Cerebellar nuclear complex (tissue), 1 donor: Measurements from ENCODE around the gene PLPPR1.

Experiments
- DNase-seq, 2 experiments: peaks; one replicate each; lab custom pipeline; 2025; lab: John Stamatoyannopoulos, UW

Gene PLPPR1

GRCh38 chr9:101047848-101048397 lies 19.4 kb downstream of the PLPPR1 start:
- no peak for DNase-seq

- no peak for DNase-seq
Measured at GRCh38 chr9:101050650-101051049, 22.1 kb downstream of the PLPPR1 start.

- no peak for DNase-seq
Measured at GRCh38 chr9:101054657-101055056, 26.1 kb downstream of the PLPPR1 start.

- no peak for DNase-seq
Measured at GRCh38 chr9:101055516-101055915, 27.0 kb downstream of the PLPPR1 start.

GRCh38 chr9:101062686-101063085 lies 34.2 kb downstream of the PLPPR1 start:
- DNase-seq = no peak

- no peak for DNase-seq
Measured at GRCh38 chr9:101063192-101063591, 34.7 kb downstream of the PLPPR1 start.

GRCh38 chr9:101064206-101064605 lies 35.7 kb downstream of the PLPPR1 start:
- DNase-seq = no peak

GRCh38 chr9:101065930-101066329 lies 37.4 kb downstream of the PLPPR1 start:
- DNase-seq = no peak

- DNase-seq = no peak
Measured at GRCh38 chr9:101068696-101069095, 40.2 kb downstream of the PLPPR1 start.

- DNase-seq = no peak
Measured at GRCh38 chr9:101072259-101072658, 43.7 kb downstream of the PLPPR1 start.

- no peak for DNase-seq
Measured at GRCh38 chr9:101073122-101073521, 44.6 kb downstream of the PLPPR1 start.

- DNase-seq = no peak
Measured at GRCh38 chr9:101081641-101082040, 53.1 kb downstream of the PLPPR1 start.

GRCh38 chr9:101083448-101084202 lies 55.1 kb downstream of the PLPPR1 start:
- no peak for DNase-seq

- no peak for DNase-seq
Measured at GRCh38 chr9:101087426-101087825, 58.9 kb downstream of the PLPPR1 start.

GRCh38 chr9:101092922-101093321 lies 64.4 kb downstream of the PLPPR1 start:
- DNase-seq = no peak

- no peak for DNase-seq
Measured at GRCh38 chr9:101093620-101094019, 65.1 kb downstream of the PLPPR1 start.

- no peak for DNase-seq
Measured at GRCh38 chr9:101094686-101095085, 66.2 kb downstream of the PLPPR1 start.

GRCh38 chr9:101097210-101097609 lies 68.7 kb downstream of the PLPPR1 start:
- DNase-seq = no peak

- no peak for DNase-seq
Measured at GRCh38 chr9:101098392-101098791, 69.9 kb downstream of the PLPPR1 start.

GRCh38 chr9:101114317-101114716 lies 85.8 kb downstream of the PLPPR1 start:
- no peak for DNase-seq

- no peak for DNase-seq
Measured at GRCh38 chr9:101115102-101115501, 86.6 kb downstream of the PLPPR1 start.

- no peak for DNase-seq
Measured at GRCh38 chr9:101117161-101117560, 88.6 kb downstream of the PLPPR1 start.

GRCh38 chr9:101119206-101119819 lies 90.8 kb downstream of the PLPPR1 start:
- DNase-seq = no peak
